Panc1 (cell line): Measurements from ENCODE around the gene FAM187B. TPM values are rescaled to one million over a fixed set of nuclear protein-coding genes. Genes with fewer than 3 reads are reported as not detected.

ENCODE experiments used
- ATAC-seq: fragments of 200-7000 bp; cut with Tn5 transposase; 2 replicates; pipeline ENCODE4 v1.9.1; 2020; ENCODE audit warnings: mild to moderate bottlenecking, moderate library complexity
- BruUV-seq: library from RNA; stranded (reverse); fragments of 400-500 nt; replicated peaks from 2 replicates; lab custom pipeline; 2021; lab: Mats Ljungman, UMichigan
- CTCF ChIA-PET: fragments of 300-600 bp; sonication (Branson Sonifier 250); formaldehyde crosslinking; loops from one replicate; lab custom pipeline; 2022; ENCODE audit warnings: antibody characterized with exemption; lab: Charles Lee
- POLR2A ChIA-PET: fragments of 300-600 bp; sonication (Branson Sonifier 250); formaldehyde crosslinking; loops from one replicate; lab custom pipeline; 2022; ENCODE audit warnings: antibody characterized with exemption; lab: Charles Lee
- DNase-seq: peaks from one replicate; pipeline ENCODE4 v3.0.0-alpha.2; 2010; ENCODE audit warnings: low read depth, low spot score
- H3K27ac ChIP-seq: 2 replicates; pipeline ENCODE4 v1.5.1; 2011; ENCODE audit warnings: mild to moderate bottlenecking, low read length, inconsistent platforms
- H3K27me3 ChIP-seq: fragments of 200-500 bp; sonication (Bioruptor generic); 2 replicates; pipeline ENCODE4 v1.6.0; 2014; ENCODE audit warnings: low read length, inconsistent platforms; ENCODE audit not compliant: control insufficient read depth, insufficient read depth
- H3K36me3 ChIP-seq: fragments of 200-500 bp; sonication (Bioruptor generic); 2 replicates; pipeline ENCODE4 v1.5.1; 2014; ENCODE audit warnings: inconsistent platforms, mild to moderate bottlenecking, low read length, moderate library complexity; ENCODE audit not compliant: control insufficient read depth, insufficient read depth
- H3K4me1 ChIP-seq: 2 replicates; pipeline ENCODE4 v1.5.1; 2011; ENCODE audit warnings: inconsistent platforms, mild to moderate bottlenecking, low read length, moderate library complexity; ENCODE audit not compliant: control insufficient read depth, insufficient read depth
- H3K4me3 ChIP-seq, 2 experiments: 2 replicates each; pipeline ENCODE4 v1.5.1; 2011 to 2012; ENCODE audit warnings: low read depth in 2 of 2, low read length in 2 of 2, mild to moderate bottlenecking in 2 of 2, inconsistent platforms in 1 of 2, moderate library complexity in 1 of 2
- H3K9me3 ChIP-seq: fragments of 200-500 bp; sonication (Bioruptor generic); 2 replicates; pipeline ENCODE4 v1.5.1; 2014; ENCODE audit warnings: low read depth, mild to moderate bottlenecking, inconsistent platforms, low read length, moderate library complexity; ENCODE audit not compliant: control insufficient read depth, insufficient read depth
- CTCF ChIP-seq: fragments of 450-650 bp; IDR thresholded peaks from 2 replicates; pipeline ENCODE4 v1.5.1; 2017; ENCODE audit warnings: mild to moderate bottlenecking
- POLR2AphosphoS5 ChIP-seq: IDR thresholded peaks from 2 replicates; pipeline ENCODE4 v1.6.1; 2012; ENCODE audit warnings: mild to moderate bottlenecking, low read depth, low read length, moderate library complexity
- REST ChIP-seq, 2 experiments: IDR thresholded peaks; 2 replicates each; pipeline ENCODE4 v1.6.1; 2011 to 2012; ENCODE audit warnings: low read depth in 2 of 2, control low read depth in 1 of 2, low read length in 1 of 2, mild to moderate bottlenecking in 1 of 2, moderate library complexity in 1 of 2; ENCODE audit not compliant: insufficient read depth in 1 of 2
- SIN3A ChIP-seq: IDR thresholded peaks from 2 replicates; pipeline ENCODE4 v1.6.1; 2012; ENCODE audit warnings: low read depth, mild to moderate bottlenecking, low read length, moderate library complexity, borderline replicate concordance; ENCODE audit not compliant: insufficient read depth
- TCF7L2 ChIP-seq: IDR thresholded peaks from 2 replicates; pipeline ENCODE4 v1.6.1; 2011; ENCODE audit warnings: mild to moderate bottlenecking, low read depth, low read length, inconsistent platforms
- in situ Hi-C: cut with HindIII; loops from 2 replicates; pipeline ENCODE4 v1.10.0; 2016; ENCODE audit warnings: low sequenced_read_pairs, low pct_unique_long_range_greater_than_20kb
- intact Hi-C: fragments of 100-400 bp; cut with micrococcal nuclease; formaldehyde crosslinking; loops from one replicate; pipeline ENCODE4 v1.10.0; 2022; ENCODE audit not compliant: unreplicated experiment
- total RNA-seq: library from RNA; stranded (reverse); gene quantifications from one replicate; pipeline ENCODE4 v1.2.1, GENCODE V29; 2021; ENCODE audit not compliant: unreplicated experiment

Gene FAM187B
- total RNA-seq, 1 experiment from 2014 or later, result not detected

- TF ChIP-seq SIN3A, result no peak
- TF ChIP-seq REST (IDR thresholded peaks at IDR 0.05; ENCODE audit: insufficient read depth in 1 of 2, low read depth in 2 of 2, low read length in 1 of 2), result no peak
- no peak for TF ChIP-seq POLR2AphosphoS5
- TF ChIP-seq CTCF, result no peak
- TF ChIP-seq TCF7L2, result no peak
- POLR2A ChIA-PET, result no interaction called here
- H3K4me3 ChIP-seq, result no peak overlapping the region
- DNase-seq (no peak), ATAC-seq (no peak)
- H3K36me3 ChIP-seq, result no peaks in the 10 kb centered on the region
- H3K27me3 ChIP-seq, result peaks cover 2% of the 10 kb centered on the region; the same call in 1 of the 2 replicates
- BruUV-seq, result no TSS peak
- CTCF ChIA-PET, result no interaction called here
- H3K4me1 ChIP-seq, result no peaks in the 10 kb centered on the region
- intact Hi-C loops, result no loop called here
- H3K9me3 ChIP-seq, result no peaks in the 10 kb centered on the region
- in situ Hi-C loops, result no loop called here
- H3K27ac ChIP-seq, result no peak overlapping the region
These were observed 1.1 kb upstream of the FAM187B start for GRCh38 chr19:35229601-35230000.

- no peak for DNase-seq
- TF ChIP-seq TCF7L2 (no peak), POLR2AphosphoS5 (no peak), SIN3A (no peak), CTCF (no peak), REST (IDR thresholded peaks at IDR 0.05; ENCODE audit: insufficient read depth in 1 of 2, low read depth in 2 of 2, low read length in 1 of 2) (no peak)
- Histone ChIP-seq H3K27me3 (0 out of 2 replicates have a peak, but pooled peaks cover 2% of the 10 kb centered on the region), H3K4me1 (no peaks in the 10 kb centered on the region), H3K36me3 (no peaks in the 10 kb centered on the region), H3K27ac (no peak overlapping the region), H3K4me3 (no peak overlapping the region), H3K9me3 (no peaks in the 10 kb centered on the region)
- BruUV-seq, result no TSS peak
- intact Hi-C loops, result no loop called here
- in situ Hi-C loops, result no loop called here
- CTCF ChIA-PET, result no interaction called here
- POLR2A ChIA-PET, result no interaction called here
- no peak for ATAC-seq
These were observed 1.8 kb downstream of the FAM187B start for GRCh38 chr19:35226748-35227147.
